Measurements from ENCODE around the gene RYK.
"Not testable (repeated sequence)": the region's sequence is repeated elsewhere in the genome, so short reads cannot be mapped to it uniquely, and the experiment has no call there.

Gene RYK

DNA sequence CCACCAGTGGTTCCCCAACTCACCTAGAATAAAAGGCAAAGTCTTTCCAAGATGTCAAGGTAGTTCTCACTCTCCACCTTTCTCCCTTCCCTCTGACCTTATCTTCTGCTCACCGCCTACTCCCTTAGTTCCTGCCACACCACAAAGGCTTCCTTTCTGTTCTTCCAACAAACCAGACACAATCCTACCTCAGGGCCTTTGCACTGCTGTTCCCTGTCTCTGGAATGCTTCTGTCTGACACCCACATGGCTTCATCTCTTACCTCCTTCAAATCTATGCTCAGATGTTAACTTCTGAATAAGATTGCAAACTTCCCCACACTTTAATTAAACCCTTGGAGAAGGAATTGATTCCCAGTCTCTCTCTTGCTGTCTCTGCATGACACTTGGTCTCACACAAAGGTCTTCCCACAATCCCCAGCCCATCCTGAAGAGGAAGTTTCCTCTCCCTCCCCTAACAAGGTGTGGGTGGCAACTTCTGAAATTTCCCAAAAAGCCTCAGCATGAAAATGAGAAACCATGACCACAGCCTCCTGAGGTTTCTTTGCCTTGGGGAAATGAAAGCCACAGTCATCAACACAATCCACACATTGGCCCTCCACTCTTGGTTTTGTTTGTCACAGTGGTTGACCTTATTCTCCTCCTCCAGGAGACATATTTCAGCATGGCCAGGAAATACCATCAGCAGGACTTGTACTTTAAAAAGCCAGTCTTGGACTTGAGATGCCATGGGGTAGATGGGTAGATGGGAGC is 3.0 kb upstream of the RYK start:
- DNase-seq: no peak

DNA sequence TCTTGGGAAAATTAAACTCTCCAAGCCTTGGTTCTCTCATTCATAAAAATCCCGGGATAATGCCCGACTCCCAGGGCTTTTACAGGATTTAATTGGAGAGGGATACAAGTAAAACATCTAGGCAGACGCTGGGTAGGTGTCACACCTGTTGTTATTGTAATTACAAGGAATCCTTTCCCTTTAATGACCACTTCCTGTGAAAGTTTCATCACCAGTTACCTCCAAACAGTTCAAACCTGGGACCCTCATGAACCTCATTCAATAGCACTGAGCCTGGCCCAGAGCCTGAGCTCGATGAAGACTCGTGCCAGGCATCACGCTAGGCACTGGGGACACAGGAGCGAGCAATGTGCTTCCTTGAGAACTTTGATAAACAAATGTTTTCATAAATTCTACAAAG is 2.1 kb upstream of the RYK start:
- no peak for DNase-seq

DNA sequence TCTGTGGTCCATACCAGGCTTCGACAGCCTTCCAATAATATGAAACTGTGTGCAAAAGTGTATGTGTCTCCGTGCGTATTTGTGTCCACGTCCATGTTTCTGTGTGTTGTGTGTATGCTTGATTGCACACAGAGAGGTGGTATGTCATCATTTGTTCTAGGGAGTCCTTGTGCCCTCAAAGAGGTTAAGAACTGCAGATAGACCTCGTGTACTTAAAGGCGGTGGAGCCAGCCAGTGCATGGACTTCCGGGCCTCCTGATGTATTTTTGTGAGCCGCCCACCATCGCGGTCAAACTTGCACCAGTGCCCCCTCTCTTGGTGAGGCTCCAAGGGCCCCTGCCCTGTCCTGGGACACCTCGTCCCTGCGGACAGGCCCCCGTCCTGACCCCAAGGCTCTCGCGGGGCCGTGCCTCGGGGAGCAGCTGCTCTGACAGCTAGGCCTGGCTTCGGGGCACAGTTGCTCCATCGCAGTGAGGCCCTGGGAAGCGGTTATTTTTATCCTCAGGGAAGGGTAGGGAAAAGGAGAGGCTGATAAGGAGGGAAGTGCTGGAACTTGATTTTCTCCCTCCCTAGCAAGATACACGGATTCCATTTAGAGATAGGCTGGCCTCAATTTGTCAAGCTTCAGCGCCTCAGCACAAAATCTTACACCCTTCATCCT is 1.2 kb upstream of the RYK start:
- no peak for DNase-seq

DNA sequence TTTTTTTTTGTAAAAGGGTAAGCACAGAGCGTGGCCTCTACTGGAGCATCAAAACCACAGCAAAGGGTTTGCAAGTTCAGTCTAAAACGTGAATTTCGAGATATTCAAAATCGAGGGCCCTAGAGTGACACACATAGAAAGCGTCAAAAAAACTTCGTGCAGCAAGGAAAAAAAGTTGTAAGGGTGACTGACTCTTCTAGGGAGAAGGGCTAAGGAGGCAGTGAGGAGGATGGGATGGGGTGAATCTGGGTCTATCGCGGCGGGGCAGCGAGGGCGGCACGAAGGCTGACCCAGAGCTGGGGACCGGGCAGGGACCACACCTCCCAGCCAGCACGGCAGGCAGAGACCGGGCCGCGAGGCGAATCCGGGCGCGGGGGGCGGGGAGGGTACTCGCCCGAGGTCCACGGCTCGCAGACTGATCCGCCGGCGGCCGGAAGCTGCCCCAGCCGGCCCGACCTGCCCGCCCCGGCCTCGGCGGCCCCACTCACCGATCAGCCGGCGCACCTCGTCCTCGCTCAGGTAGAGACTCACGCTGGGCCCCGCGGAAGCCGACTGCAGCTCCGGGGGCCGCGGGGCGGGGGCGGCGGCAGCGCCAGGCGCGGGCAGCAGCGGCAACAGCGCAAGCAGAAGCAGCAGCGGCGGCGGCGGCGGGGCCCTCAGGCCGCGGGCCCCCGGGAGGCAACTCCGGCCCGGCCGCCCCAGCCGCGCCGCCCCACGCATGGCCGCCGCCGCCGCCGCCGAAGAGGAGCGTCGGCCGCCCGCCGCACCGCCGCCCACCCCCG is 533 bp downstream of the RYK start:
- peak; percentile 26 for DNase-seq

GRCh38 chr3:134249296-134249841 is 1.3 kb downstream of the RYK start:
- no peak for DNase-seq

DNA sequence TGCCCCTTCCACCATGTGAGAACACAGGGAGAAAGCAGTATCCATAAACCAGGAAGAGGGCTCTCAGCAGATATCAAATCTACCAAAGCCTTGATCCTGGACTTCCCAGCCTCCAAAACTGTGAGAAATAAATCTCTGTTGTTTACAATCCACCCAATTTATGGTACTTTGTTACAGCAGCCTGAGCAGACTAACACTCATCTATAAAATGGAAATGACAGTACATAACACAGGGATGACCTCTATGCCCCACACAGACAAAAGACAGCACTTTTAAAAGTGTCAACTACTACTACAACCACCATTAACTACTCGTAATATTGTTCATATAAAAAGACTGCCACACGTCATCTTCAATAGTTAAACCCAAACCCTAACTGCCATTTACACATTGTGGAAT is 5.7 kb downstream of the RYK start:
- no peak for DNase-seq

DNA sequence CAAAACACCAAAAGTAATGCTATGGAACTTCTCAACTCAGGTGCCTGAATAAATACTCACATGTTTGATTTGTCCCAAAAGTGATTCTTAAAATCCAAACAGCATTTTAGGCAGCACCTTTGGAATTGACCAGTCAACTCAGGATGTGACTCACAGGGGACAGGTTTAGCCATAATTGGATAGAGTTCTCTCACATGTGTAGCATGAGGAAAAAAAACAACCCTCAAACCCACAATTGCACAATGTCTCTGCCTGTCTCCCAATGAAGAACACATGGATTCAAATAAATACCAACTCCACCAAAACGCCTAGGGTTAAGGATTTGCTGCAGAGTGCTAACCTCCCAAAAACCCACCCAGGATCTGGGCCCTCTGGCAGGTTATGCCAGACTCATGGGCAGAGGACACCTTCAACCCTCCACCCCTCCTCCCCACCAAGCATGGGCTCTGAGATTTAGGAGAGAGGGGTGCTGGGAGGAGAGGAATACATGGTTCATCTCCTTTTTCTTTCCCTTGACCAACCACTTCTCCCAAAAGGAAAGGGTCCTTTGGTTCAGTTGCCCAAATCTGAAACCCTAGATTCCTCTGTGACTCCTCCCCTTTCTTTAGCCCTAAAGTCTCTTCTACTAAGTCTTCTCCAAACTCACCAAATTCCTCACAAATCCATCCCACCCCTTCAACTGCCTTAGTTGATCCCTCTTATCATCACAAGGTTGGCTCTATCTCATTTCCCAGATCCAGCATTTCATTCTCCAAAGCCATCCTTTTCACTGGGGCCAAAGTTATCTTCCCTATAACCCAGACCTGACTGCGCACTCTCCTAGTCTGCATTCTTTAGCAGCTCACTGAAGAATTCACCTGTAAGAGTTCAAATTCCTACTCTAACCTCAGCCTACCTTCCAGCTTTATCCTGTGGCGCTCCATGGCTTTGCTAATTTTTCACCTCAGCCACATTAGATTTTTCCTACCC is 7.7 kb downstream of the RYK start:
- DNase-seq: no peak

DNA sequence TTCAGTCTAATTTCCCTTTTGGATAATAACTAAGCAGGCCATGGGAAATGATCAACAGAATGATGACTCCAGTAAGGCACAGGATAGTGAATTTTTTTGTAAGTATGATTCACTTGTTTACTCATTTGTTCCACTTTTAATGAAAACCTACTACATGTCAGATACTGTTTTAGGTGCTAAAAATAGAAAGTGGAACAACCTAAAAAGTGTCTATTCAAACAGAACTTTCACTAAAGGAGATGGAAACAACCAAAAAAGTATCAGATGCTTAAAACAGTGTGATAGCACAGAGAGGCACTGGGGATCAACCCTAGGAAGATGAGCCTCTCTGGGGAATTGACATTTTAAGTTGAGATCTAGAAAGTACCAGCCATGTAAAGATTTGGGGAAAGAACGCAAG is 11.1 kb downstream of the RYK start:
- no peak for DNase-seq

DNA sequence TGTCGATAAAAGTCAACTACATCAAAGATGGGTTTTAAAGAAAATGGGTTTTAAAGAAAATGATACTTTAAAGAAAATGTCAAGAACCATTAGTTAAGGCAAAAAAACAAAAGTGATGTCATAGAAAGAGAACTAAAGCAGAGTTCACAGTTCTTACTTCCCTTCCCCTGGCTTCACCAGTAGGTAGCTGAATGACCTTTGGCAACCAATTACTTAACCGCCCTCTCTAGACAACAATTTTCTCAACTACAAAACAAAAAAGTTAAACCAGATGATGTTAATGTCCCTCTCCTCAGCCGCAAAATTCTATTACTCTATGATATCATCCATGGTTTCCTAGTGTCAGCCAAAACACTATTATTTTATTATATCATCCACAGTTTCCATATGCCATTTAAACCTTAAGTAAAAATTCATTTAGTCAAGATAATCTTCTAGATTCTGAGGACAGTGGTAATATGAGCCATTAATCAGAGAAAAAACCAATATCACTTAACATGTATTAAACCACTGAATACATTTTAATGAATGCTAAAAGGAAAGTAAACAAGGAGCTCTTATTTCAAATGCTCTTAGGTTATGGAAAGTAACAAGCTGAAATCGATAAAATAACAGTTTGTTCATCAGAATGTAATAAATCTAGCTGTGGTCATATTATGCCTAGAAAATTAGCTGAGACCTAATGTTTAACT is 13.1 kb downstream of the RYK start:
- no peak for DNase-seq

- no peak for DNase-seq
These were observed 14.0 kb downstream of the RYK start for GRCh38 chr3:134236505-134237170.

- DNase-seq: no peak
These were observed 15.0 kb downstream of the RYK start for GRCh38 chr3:134235577-134236076.

GRCh38 chr3:134232951-134233350 is 17.7 kb downstream of the RYK start:
- no peak for DNase-seq

DNA sequence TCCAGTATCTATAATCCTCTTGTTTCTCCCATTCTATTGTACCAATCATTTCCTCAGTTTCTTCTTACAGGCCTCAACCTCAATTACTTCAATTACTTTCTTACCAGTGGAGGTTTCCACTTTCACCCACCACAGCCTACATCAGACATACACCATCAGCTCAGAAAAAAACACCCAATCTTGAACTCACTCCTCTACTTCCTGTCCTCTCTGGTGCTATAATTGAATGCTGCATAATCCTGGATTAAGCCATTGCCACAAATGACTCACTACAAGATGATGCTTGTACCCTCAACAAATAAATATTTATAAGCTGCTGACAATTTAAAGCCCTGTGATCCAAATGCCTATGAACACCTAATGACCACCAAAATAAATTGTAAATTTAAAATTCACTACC is 18.5 kb downstream of the RYK start:
- no peak for DNase-seq

DNA sequence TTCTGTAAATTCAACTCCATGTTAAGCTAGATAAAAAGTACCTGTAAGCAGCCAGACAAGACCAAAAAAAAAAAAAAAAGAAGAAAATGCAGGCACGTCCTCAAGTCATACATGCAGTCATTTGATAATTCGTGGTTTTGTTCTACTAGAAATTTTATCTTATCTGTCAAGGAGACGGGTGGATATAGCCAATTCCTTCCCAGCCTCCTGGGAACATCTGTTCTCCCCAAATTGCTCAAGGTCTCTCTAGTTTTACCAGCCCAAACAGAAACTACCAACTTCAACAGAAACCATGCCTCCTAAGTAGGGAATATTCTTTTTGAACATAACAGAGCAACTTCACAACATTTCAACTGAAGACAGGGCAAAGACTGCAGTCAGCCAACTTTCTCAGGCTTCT is 19.5 kb downstream of the RYK start:
- no peak for DNase-seq

DNA sequence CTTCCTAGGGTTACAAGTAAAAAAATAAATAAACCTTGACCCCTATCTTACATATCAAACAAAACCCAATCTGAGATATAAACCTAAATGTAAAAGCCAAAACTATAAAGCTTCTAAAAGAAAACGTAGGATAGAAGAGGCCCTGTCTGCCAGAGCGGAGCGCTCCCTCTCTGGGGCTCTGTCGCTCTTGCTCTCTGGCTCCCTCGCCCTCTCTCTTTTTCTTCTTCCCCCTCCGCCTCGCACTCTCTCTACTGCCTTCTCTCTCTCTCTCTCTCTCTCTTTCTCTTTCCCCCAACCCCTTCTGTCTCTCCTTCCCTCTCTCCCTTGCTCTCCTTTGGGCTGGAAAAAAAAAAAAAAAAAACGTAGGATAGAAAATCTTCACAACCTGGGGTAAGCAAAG is 21.6 kb downstream of the RYK start:
- no peak for DNase-seq

GRCh38 chr3:134228479-134228878 is 22.2 kb downstream of the RYK start:
- DNase-seq: no peak

GRCh38 chr3:134228035-134228434 is 22.6 kb downstream of the RYK start:
- DNase-seq: no peak

DNA sequence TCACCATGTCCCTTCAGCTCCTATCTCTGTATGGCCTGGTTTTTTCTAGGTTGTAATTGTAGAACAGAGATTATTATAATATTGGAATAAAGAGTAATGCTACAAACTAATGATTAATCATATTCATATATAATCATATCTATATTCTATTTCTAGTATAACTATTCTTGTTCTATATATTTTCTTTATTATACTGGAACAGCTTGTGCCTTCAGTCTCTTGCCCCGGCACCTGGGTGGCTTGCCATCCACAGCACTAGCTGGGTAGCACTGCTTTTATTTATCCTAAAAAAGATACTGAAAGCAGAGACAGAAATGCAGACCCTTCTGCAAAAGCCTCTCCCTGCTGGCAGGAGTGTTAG is 25.9 kb downstream of the RYK start:
- not testable (repeated sequence) for DNase-seq

- no peak for DNase-seq
These were observed 27.8 kb downstream of the RYK start for GRCh38 chr3:134222835-134223234.

- DNase-seq: no peak
These were observed 33.8 kb downstream of the RYK start for GRCh38 chr3:134216851-134217250.

DNA sequence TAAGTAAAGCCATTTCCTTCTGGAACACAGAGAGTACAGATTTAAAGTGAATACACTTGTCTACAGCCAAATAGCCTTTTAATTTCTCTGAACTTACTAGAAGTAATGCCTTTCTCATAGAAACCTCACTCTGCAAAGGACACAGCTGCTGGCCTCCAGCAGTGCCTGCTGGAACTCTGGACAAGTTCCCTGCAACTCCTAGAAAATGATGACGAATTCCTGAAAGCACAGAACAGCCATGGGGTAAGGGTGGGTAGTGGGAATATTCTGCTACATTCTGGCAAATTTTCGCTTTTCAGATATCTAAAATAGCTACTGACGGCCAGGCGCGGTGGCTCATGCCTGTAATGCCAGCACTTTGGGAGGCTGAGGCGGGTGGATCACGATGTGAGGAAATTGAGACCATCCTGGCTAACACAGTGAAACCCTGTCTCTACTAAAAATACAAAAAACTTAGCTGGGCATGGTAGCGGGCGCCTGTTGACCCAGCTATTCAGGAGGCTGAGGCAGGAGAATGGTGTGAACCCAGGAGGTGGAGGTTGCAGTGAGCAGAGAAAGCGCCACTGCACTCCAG is 34.4 kb downstream of the RYK start:
- no peak for DNase-seq

All from CD4-positive, alpha-beta T cell treated with Interferon gamma for 1 hour (primary cell).